GM23248 (cell line): Measurements from ENCODE around the gene TTC5. TPM values are rescaled to one million over a fixed set of nuclear protein-coding genes. Genes with fewer than 3 reads are reported as not detected.
A peak's percentile ranks its signal among the peaks of the same experiment; 100 is the strongest.
"Not testable (repeated sequence)": the region's sequence is repeated elsewhere in the genome, so short reads cannot be mapped to it uniquely, and the experiment has no call there.

Experiments
- DNase-seq: peaks from one replicate; pipeline ENCODE4 v3.0.0-alpha.2; 2015
- H2AFZ ChIP-seq: fragments of 200-600 bp; sonication (generic); 2 replicates; pipeline ENCODE4 v1.6.1; 2016; ENCODE audit warnings: antibody characterized with exemption
- H3F3A ChIP-seq: fragments of 200-600 bp; sonication (generic); 2 replicates; pipeline ENCODE4 v1.6.1; 2016; ENCODE audit warnings: mild to moderate bottlenecking, antibody characterized with exemption, mixed run types; ENCODE audit not compliant: insufficient read depth
- H3K27ac ChIP-seq: fragments of 200-600 bp; sonication (generic); 2 replicates; pipeline ENCODE4 v1.5.1; 2016; ENCODE audit warnings: mild to moderate bottlenecking
- H3K27me3 ChIP-seq: fragments of 200-600 bp; sonication (generic); replicated peaks from 2 replicates; pipeline ENCODE4 v1.6.1; 2016; ENCODE audit warnings: mild to moderate bottlenecking; ENCODE audit not compliant: insufficient read depth
- H3K36me3 ChIP-seq: fragments of 200-600 bp; sonication (generic); 2 replicates; pipeline ENCODE4 v1.6.1; 2016; ENCODE audit warnings: low read depth, mild to moderate bottlenecking
- H3K4me1 ChIP-seq: fragments of 200-600 bp; sonication (generic); 2 replicates; pipeline ENCODE4 v1.6.1; 2016; ENCODE audit warnings: mild to moderate bottlenecking; ENCODE audit not compliant: insufficient read depth
- H3K4me2 ChIP-seq: fragments of 200-600 bp; sonication (generic); one replicate; pipeline ENCODE4 v1.6.1; 2016; ENCODE audit warnings: mild to moderate bottlenecking; ENCODE audit not compliant: unreplicated experiment
- H3K4me3 ChIP-seq: fragments of 200-600 bp; sonication (generic); 2 replicates; pipeline ENCODE4 v1.5.1; 2016; ENCODE audit warnings: mild to moderate bottlenecking
- H3K79me2 ChIP-seq: fragments of 200-600 bp; sonication (generic); 2 replicates; pipeline ENCODE4 v1.6.1; 2016; ENCODE audit warnings: mild to moderate bottlenecking; ENCODE audit not compliant: insufficient read depth
- H3K9ac ChIP-seq: fragments of 200-600 bp; sonication (generic); 2 replicates; pipeline ENCODE4 v1.6.1; 2016; ENCODE audit warnings: mild to moderate bottlenecking
- H3K9me2 ChIP-seq: fragments of 200-600 bp; sonication (generic); 2 replicates; pipeline ENCODE4 v1.6.1; 2016; ENCODE audit warnings: mixed run types, mild to moderate bottlenecking, moderate library complexity; ENCODE audit not compliant: insufficient read depth
- H3K9me3 ChIP-seq: fragments of 200-600 bp; sonication (generic); one replicate; pipeline ENCODE4 v1.6.1; 2017; ENCODE audit warnings: low read depth
- H4K20me1 ChIP-seq: fragments of 200-600 bp; sonication (generic); 2 replicates; pipeline ENCODE4 v1.6.0; 2016; ENCODE audit not compliant: insufficient read depth
- EZH2 ChIP-seq: fragments of 200-600 bp; sonication (generic); IDR thresholded peaks from 2 replicates; pipeline ENCODE4 v1.6.1; 2018; ENCODE audit warnings: antibody characterized with exemption, mild to moderate bottlenecking; ENCODE audit not compliant: insufficient read depth, poor library complexity, severe bottlenecking
- EZH2phosphoT487 ChIP-seq: fragments of 200-600 bp; sonication (generic); IDR thresholded peaks from 2 replicates; pipeline ENCODE4 v1.6.1; 2018; ENCODE audit warnings: antibody characterized with exemption, moderate library complexity, mild to moderate bottlenecking, low read depth; ENCODE audit not compliant: insufficient read depth
- WGBS, 2 experiments: methylation state at CpG; one replicate each; pipeline ENCODE4 v1.1.6; 2015 to 2017; ENCODE audit warnings: low lambda C conversion rate in 2 of 2, low coverage in 1 of 2; ENCODE audit errors: missing lambda C conversion rate in 2 of 2; 5-methylcytosine and 5-hydroxymethylcytosine counted together
- in situ Hi-C: fragments of 300-500 bp; cut with MboI; formaldehyde crosslinking; loops from 2 replicates; pipeline ENCODE4 v1.15.0; 2020
- polyA plus RNA-seq: library from polyadenylated mRNA; unstranded; fragments of >200 nt; fragmentation: Nextera tagmentation; extraction: Ambion mirVana; gene quantifications from 2 replicates; pipeline ENCODE4 v1.2.1, GENCODE V29; 2016
- total RNA-seq: library from RNA; depleted of rRNA; stranded (reverse); fragments of >200 nt; shearing (Covaris generic); gene quantifications from 2 replicates; pipeline ENCODE4 v1.2.3, GENCODE V29; 2014

Gene TTC5
- total and polyA plus RNA-seq, 2 experiments from 2014 or later = 11.7 to 14.7 TPM

GRCh38 chr14:20278414-20278813 lies 27.3 kb downstream of the TTC5 start:
- in situ Hi-C loops = no loop called here
- no peaks in the 10 kb centered on the region for H3K4me1 ChIP-seq
- DNase-seq = no peak

GRCh38 chr14:20277409-20277808 lies 28.3 kb downstream of the TTC5 start:
- no peaks in the 10 kb centered on the region for H3K27me3 ChIP-seq
- no peaks in the 10 kb centered on the region for H4K20me1 ChIP-seq
- H3K79me2 ChIP-seq = no peaks in the 10 kb centered on the region
- no peak overlapping the region for H3K4me3 ChIP-seq
- WGBS, 2 experiments = 86 to 94% methylated on average over 2 of the region's 2 CpGs
- no peak overlapping the region for H3K9ac ChIP-seq
- H3K36me3 ChIP-seq = peaks cover 5% of the 10 kb centered on the region; the same call in 1 of the 2 replicates
- H2AFZ ChIP-seq = no peak overlapping the region
- in situ Hi-C loops = no loop called here
- no peaks in the 10 kb centered on the region for H3K9me2 ChIP-seq
- DNase-seq = no peak
- no peaks in the 10 kb centered on the region for H3K9me3 ChIP-seq
- H3F3A ChIP-seq = no peaks in the 10 kb centered on the region
- H3K4me2 ChIP-seq = no peak overlapping the region
- H3K4me1 ChIP-seq = no peaks in the 10 kb centered on the region
- TF ChIP-seq EZH2phosphoT487 (no peak), EZH2 (no peak)
- H3K27ac ChIP-seq = no peak overlapping the region

More at GRCh38 chr14:20278414-20278813, 27.3 kb downstream of the TTC5 start:
- no peak for TF ChIP-seq EZH2
- TF ChIP-seq EZH2phosphoT487 = no peak
- Histone ChIP-seq H3K9me3 (no peaks in the 10 kb centered on the region), H3K79me2 (no peaks in the 10 kb centered on the region), H3K9me2 (no peaks in the 10 kb centered on the region), H3K4me2 (no peak overlapping the region), H3K27ac (no peak overlapping the region), H3K27me3 (no peaks in the 10 kb centered on the region), H2AFZ (no peak overlapping the region), H3F3A (no peaks in the 10 kb centered on the region), H3K4me3 (no peak overlapping the region), H3K9ac (no peak overlapping the region), H4K20me1 (no peaks in the 10 kb centered on the region), H3K36me3 (peaks cover 5% of the 10 kb centered on the region; the same call in 1 of the 2 replicates)
- WGBS, 2 experiments = 18 to 21% methylated on average over 1 of the region's 1 CpG

- no peaks in the 10 kb centered on the region for H3K27me3 ChIP-seq
- H4K20me1 ChIP-seq = no peaks in the 10 kb centered on the region
- H3K4me3 ChIP-seq = no peak overlapping the region
- H3K9me3 ChIP-seq = no peaks in the 10 kb centered on the region
- H3K27ac ChIP-seq = no peak overlapping the region
- TF ChIP-seq EZH2 = no peak
- TF ChIP-seq EZH2phosphoT487 = no peak
- no peak overlapping the region for H3K9ac ChIP-seq
- in situ Hi-C loops = no loop called here
- no peak overlapping the region for H3K4me2 ChIP-seq
- no peaks in the 10 kb centered on the region for H3K9me2 ChIP-seq
- no peaks in the 10 kb centered on the region for H3K4me1 ChIP-seq
- H3F3A ChIP-seq = no peaks in the 10 kb centered on the region
- H3K36me3 ChIP-seq = peaks cover 5% of the 10 kb centered on the region; the same call in 1 of the 2 replicates
- 93 to 98% methylated on average over 2 of the region's 2 CpGs for WGBS, 2 experiments
- no peak overlapping the region for H2AFZ ChIP-seq
- no peaks in the 10 kb centered on the region for H3K79me2 ChIP-seq
- DNase-seq = no peak
These were observed 31.7 kb downstream of the TTC5 start for GRCh38 chr14:20274062-20274461.

GRCh38 chr14:20264361-20264760 lies 41.4 kb downstream of the TTC5 start:
- peaks cover 13% of the 10 kb centered on the region for H3K4me1 ChIP-seq
- H3K36me3 ChIP-seq, H3F3A ChIP-seq, H3K27me3 ChIP-seq, H3K9ac ChIP-seq, H2AFZ ChIP-seq, H3K4me2 ChIP-seq, H3K4me3 ChIP-seq, H3K27ac ChIP-seq, H4K20me1 ChIP-seq, in situ Hi-C loops, H3K79me2 ChIP-seq, DNase-seq, H3K9me2 ChIP-seq, H3K9me3 ChIP-seq: not testable (repeated sequence)
- WGBS, 2 experiments = 70 to 76% methylated on average over 5 of the region's 5 CpGs

- Histone ChIP-seq H3K4me2 (peak overlapping the region; percentile 32), H3K27ac (peak overlapping the region; percentile 42), H2AFZ (peak overlapping the region; percentile 92), H3K4me1 (peaks cover 13% of the 10 kb centered on the region), H3K36me3 (no peaks in the 10 kb centered on the region), H3F3A (peaks cover 6% of the 10 kb centered on the region; the same call in 1 of the 2 replicates), H3K79me2 (no peaks in the 10 kb centered on the region), H3K4me3 (no peak overlapping the region), H3K27me3 (no peaks in the 10 kb centered on the region), H3K9ac (0 out of 2 replicates have a peak overlapping the region, but pooled peaks have one; percentile 16), H3K9me3 (no peaks in the 10 kb centered on the region), H4K20me1 (no peaks in the 10 kb centered on the region), H3K9me2 (no peaks in the 10 kb centered on the region)
- no peak for TF ChIP-seq EZH2phosphoT487
- TF ChIP-seq EZH2 = no peak
- in situ Hi-C loops = no loop called here
- DNase-seq = peak; percentile 85
- WGBS, 2 experiments = 15 to 22% methylated on average over 3 of the region's 3 CpGs
These were observed 43.1 kb downstream of the TTC5 start for GRCh38 chr14:20262642-20263128.
